GM12864 (cell line): ENCODE data around the gene GSTM2.
"Not testable (repeated sequence)": the region's sequence is repeated elsewhere in the genome, so short reads cannot be mapped to it uniquely, and the experiment has no call there.

Experiments
- DNase-seq: peaks from one replicate; pipeline ENCODE4 v3.0.0-alpha.2; 2011; ENCODE audit warnings: low read depth
- H3K4me3 ChIP-seq: 2 replicates; pipeline ENCODE4 v1.5.1; 2011; ENCODE audit warnings: mild to moderate bottlenecking, low read depth, low read length, control low read depth
- CTCF ChIP-seq: IDR thresholded peaks from 2 replicates; pipeline ENCODE4 v1.5.1; 2011; ENCODE audit warnings: low read depth, mild to moderate bottlenecking, moderate library complexity, low read length, control low read depth, inconsistent platforms; ENCODE audit errors: missing control alignments

GSTM2 gene

GRCh38 chr1:109671067-109671466 is 3.2 kb downstream of the GSTM2 start:
- TF ChIP-seq CTCF: no peak
- H3K4me3 ChIP-seq: no peak overlapping the region
- DNase-seq: no peak

DNA sequence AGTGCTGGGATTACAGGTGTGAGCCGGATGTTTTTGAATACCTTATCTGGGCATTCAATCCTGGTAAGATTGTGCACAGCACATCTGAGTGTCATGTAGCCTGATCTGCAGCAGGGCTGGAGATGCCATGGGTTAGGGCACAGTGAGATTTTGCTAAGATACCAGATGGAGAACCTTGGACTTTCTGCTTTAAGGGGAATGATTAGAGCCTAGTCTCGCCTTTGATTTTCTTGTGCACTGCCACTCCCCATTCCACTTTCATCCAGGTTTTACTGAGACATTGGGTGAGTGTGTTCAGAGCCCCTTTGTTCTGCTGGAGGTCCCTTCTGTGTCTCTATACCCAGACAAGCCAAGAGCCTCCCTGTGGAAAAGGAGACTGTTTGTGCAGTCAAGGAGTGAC is 6.0 kb downstream of the GSTM2 start:
- DNase-seq, H3K4me3 ChIP-seq: not testable (repeated sequence)

DNA sequence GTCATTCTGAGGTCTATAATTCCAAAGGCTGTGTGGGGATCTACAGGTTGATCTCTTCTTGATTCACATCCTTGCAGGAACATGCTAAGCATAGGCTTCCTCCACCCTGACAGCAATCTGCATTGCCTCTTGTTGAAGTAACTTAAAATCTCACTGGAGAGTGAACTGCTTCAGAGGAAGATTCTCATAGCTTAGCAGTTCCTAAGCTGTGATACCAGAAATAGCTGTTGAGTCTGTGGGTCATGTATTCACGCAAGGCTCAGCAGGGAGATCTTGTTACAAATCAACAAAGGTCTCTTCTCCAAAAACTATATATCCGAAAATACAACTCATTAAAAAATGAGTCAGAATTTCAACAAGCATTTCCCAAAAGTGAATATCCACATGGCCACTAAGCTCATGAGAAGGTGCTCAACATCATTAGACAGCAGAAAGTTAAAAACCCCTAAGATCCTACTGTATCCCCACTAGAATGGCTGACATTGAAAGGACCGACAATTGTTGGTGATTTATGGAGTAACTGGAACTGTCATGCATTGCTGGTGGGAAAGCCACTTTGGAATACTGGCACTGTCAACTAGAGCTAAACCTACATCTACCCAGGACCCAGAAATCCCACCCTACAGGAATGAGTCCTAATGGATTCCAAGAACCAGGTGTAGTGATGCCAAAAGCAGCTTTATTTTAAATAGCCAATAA is 9.0 kb downstream of the GSTM2 start:
- not testable (repeated sequence) for DNase-seq, H3K4me3 ChIP-seq

DNA sequence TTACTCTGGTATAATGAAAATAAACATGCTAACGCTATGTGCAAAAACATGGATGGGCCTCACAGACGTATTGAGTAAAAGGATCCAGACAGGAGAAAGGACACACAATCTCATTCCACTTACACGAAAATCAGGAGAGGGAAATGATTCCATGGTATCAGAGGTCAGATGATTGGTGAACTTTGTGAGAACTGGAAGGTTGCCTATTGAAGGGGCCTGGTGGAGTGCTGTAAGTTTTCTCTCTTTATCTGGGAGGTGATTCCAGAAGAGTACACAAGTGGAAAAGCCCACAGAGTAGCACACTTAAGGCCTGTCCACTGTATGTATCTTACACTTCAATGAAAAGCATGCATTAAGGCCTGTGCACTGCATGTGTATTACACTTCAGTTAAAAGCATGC is 9.6 kb downstream of the GSTM2 start:
- no peak for DNase-seq
- no peak overlapping the region for H3K4me3 ChIP-seq
- no peak for TF ChIP-seq CTCF

- DNase-seq, H3K4me3 ChIP-seq: not testable (repeated sequence)
Observed at GRCh38 chr1:109678637-109679036, 10.8 kb downstream of the GSTM2 start.

DNA sequence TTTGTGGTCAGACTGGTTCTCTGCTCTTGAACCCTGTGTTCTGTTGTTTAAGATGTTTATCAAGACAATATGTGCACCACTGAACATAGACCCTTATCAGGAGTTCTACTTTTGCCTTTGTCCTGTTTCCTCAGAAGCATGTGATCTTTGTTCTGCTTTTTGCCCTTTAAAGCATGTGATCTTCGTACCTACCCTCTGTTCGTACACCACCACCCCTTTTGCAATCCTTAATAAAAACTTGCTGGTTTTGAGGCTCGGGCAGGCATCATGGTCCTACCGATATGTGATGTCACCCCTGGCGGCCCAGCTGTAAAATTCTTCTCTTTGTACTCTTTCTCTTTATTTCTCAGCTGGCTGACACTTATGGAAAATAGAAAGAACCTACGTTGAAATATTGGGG is 16.9 kb downstream of the GSTM2 start:
- not testable (repeated sequence) for H3K4me3 ChIP-seq, DNase-seq

DNA sequence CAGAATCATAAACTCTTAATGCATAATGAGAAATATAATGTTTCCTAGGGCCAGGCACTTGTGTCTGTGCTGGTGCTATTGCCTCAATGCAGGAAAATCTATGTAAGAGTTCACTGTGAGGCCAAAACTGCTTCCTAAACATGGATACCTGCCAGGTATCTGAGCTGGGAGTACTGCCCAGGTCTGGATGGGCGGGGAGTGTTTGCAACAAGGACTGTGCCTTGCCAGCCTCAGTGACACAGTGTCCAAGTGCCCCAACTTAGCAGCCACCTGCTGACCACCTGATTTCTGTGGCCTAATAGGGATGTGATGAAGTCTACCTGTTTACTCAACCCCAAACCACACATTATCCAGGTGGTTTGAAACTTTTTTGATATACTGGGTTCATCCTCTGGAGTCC is 17.5 kb downstream of the GSTM2 start:
- not testable (repeated sequence) for H3K4me3 ChIP-seq, DNase-seq

GRCh38 chr1:109685890-109686289 is 18.0 kb downstream of the GSTM2 start:
- H3K4me3 ChIP-seq, DNase-seq: not testable (repeated sequence)

GRCh38 chr1:109687109-109687508 is 19.3 kb downstream of the GSTM2 start:
- not testable (repeated sequence) for DNase-seq, H3K4me3 ChIP-seq

- H3K4me3 ChIP-seq: no peak within 1 kb of the TSS
- no peak for TF ChIP-seq CTCF
- DNase-seq: no peak
Observed at GRCh38 chr1:109687641-109688499, 20.0 kb downstream of the GSTM2 start, which contains the start of gene GSTM1. GSTM1 (plus strand) TSS chr1:109687817; CDS start chr1:109687874, 57 bp downstream.
